Measurements from ENCODE around the gene ZNF683.
A peak's percentile ranks its signal among the peaks of the same experiment; 100 is the strongest.

Gene ZNF683

DNA sequence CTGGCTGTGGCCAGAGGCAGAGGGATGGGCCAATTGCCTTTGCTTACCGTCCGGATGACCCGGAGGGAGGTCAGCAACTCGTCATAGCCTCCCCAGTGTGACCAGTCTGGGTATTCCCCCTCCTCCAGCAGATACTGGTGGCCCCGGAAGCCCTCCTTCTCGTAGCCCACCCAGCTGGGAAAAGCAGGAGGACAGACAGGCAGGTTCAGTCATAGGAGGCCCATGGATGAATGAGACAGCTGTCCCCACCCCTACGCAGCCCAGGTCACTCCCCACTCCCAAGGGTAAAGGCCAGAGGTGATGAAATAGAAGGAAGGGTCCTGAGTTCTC is 35.4 kb downstream of the ZNF683 start:
- TF ChIP-seq, protein P1, sequence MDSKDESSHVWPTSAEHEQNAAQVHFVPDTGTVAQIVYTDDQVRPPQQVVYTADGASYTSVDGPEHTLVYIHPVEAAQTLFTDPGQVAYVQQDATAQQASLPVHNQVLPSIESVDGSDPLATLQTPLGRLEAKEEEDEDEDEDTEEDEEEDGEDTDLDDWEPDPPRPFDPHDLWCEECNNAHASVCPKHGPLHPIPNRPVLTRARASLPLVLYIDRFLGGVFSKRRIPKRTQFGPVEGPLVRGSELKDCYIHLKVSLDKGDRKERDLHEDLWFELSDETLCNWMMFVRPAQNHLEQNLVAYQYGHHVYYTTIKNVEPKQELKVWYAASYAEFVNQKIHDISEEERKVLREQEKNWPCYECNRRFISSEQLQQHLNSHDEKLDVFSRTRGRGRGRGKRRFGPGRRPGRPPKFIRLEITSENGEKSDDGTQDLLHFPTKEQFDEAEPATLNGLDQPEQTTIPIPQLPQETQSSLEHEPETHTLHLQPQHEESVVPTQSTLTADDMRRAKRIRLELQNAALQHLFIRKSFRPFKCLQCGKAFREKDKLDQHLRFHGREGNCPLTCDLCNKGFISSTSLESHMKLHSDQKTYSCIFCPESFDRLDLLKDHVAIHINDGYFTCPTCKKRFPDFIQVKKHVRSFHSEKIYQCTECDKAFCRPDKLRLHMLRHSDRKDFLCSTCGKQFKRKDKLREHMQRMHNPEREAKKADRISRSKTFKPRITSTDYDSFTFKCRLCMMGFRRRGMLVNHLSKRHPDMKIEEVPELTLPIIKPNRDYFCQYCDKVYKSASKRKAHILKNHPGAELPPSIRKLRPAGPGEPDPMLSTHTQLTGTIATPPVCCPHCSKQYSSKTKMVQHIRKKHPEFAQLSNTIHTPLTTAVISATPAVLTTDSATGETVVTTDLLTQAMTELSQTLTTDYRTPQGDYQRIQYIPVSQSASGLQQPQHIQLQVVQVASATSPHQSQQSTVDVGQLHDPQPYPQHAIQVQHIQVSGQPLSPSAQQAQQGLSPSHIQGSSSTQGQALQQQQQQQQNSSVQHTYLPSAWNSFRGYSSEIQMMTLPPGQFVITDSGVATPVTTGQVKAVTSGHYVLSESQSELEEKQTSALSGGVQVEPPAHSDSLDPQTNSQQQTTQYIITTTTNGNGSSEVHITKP (tag by site-specific recombination; IDR thresholded peaks at IDR 0.05): 0 out of 2 replicates have a peak, but pooled peaks have one; percentile 10
- TF ChIP-seq GLI4 (tag by site-specific recombination; IDR thresholded peaks at IDR 0.05): no peak
- H3K4me1 ChIP-seq (ENCODE audit: control insufficient read depth, insufficient read depth, low read length): no peaks in the 10 kb centered on the region
- no peaks in the 10 kb centered on the region for H3K9me3 ChIP-seq (ENCODE audit: control insufficient read depth, insufficient read depth, low read depth, low read length)
- CTCF ChIA-PET: interaction anchor here (1.0 to 2.6 kb wide), 2 partner anchors 27 to 80 kb away, joined by 3 to 13 read pairs; no protein-coding TSS in a partner anchor
- POLR2A ChIA-PET: interaction anchor here (0.9 kb wide), 1 partner anchor 62 kb away, joined by 3 read pairs; no protein-coding TSS in a partner anchor
- H3K36me3 ChIP-seq (ENCODE audit: control insufficient read depth in 2 of 2, insufficient read depth in 1 of 2, low read length in 2 of 2): no peaks in the 10 kb centered on the region
- H3K4me3 ChIP-seq (ENCODE audit: low read depth, low read length): no peak overlapping the region
- no peak overlapping the region for H3K27ac ChIP-seq (ENCODE audit: extremely low read depth, low read depth, low read length)

DNA sequence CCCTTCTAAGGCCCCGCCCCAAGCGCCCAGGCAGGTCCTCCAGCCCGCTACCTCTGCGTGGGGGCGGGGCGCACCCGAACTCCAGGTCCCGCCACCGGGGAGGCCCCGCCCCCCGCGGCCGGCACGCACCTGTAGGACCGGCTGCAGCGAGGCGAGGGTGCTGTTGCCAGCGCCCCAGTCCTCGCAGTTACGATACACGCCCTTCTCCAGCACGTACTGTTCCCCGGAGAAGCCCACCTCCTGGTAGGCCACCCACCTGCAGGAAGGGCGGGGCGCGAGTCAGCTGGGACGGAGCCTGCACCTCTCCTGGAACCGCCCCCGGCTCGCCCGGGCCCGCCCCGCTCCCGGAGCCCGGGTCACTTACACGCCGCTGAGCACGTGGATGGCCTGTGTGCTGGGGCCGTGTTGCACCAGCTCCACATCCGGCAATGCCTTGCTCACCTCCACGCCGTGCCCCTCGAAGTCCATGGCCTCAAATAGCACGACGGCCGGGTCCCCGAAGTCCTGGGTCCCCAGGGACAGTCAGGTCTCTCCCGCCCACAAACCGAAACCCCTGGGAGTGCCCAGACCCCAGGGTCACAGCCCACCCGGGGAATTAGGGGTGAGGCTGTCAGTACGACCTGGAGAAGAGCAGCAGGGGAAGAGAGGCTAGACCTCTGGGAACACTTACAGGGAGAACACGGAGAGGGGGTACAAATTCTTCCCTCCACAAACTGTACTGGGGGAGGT is 35.9 kb downstream of the ZNF683 start:
- ChIA-PET CTCF (interaction anchor here (1.0 to 4.8 kb wide), 3 partner anchors 14 to 81 kb away, joined by 3 to 23 read pairs (median 13); no protein-coding TSS in a partner anchor), POLR2A (interaction anchor here (0.9 kb wide), 1 partner anchor 62 kb away, joined by 3 read pairs; no protein-coding TSS in a partner anchor)
- H3K36me3 ChIP-seq (ENCODE audit: control insufficient read depth in 2 of 2, insufficient read depth in 1 of 2, low read length in 2 of 2): no peaks in the 10 kb centered on the region
- H3K9me3 ChIP-seq (ENCODE audit: control insufficient read depth, insufficient read depth, low read depth, low read length): no peaks in the 10 kb centered on the region
- no peak overlapping the region; the same call in 1 of the 2 replicates for H3K27ac ChIP-seq (ENCODE audit: extremely low read depth, low read depth, low read length)
- no peaks in the 10 kb centered on the region for H3K4me1 ChIP-seq (ENCODE audit: control insufficient read depth, insufficient read depth, low read length)
- peak overlapping the region; percentile 76 for H3K4me3 ChIP-seq (ENCODE audit: low read depth, low read length)
- TF ChIP-seq GLIS1 (tag by site-specific recombination; IDR thresholded peaks at IDR 0.05) (peak; percentile 75), ZNF133 (tag by site-specific recombination; IDR thresholded peaks at IDR 0.05) (no peak), HOXC10 (CRISPR knock-in tag; IDR thresholded peaks at IDR 0.05) (no peak), ZNF548 (tag by site-specific recombination; IDR thresholded peaks at IDR 0.05) (no peak), ZXDB (tag by site-specific recombination; IDR thresholded peaks at IDR 0.05) (no peak), ZNF169 (tag by site-specific recombination; IDR thresholded peaks at IDR 0.05) (no peak), KLF8 (tag by site-specific recombination; IDR thresholded peaks at IDR 0.05) (peak; percentile 34; the same call in 1 of the 2 replicates), ZNF621 (tag by site-specific recombination; IDR thresholded peaks at IDR 0.05) (no peak), ZNF274 (IDR thresholded peaks at IDR 0.05; ENCODE audit: low read length) (no peak), ZNF274 (tag by site-specific recombination; IDR thresholded peaks at IDR 0.05; ENCODE audit: borderline replicate concordance) (no peak), ZNF433 (tag by site-specific recombination; IDR thresholded peaks at IDR 0.05; ENCODE audit: low read depth) (no peak), ZNF514 (tag by site-specific recombination; IDR thresholded peaks at IDR 0.05) (no peak), ZNF560 (tag by site-specific recombination; IDR thresholded peaks at IDR 0.05; ENCODE audit: borderline replicate concordance) (no peak), YY2 (tag by site-specific recombination; IDR thresholded peaks at IDR 0.05) (no peak), ZNF510 (tag by site-specific recombination; IDR thresholded peaks at IDR 0.05; ENCODE audit: insufficient replicate concordance) (no peak), BCL11A (tag by site-specific recombination; IDR thresholded peaks at IDR 0.05; ENCODE audit: low read depth) (no peak)
- TF ChIP-seq, protein P2, sequence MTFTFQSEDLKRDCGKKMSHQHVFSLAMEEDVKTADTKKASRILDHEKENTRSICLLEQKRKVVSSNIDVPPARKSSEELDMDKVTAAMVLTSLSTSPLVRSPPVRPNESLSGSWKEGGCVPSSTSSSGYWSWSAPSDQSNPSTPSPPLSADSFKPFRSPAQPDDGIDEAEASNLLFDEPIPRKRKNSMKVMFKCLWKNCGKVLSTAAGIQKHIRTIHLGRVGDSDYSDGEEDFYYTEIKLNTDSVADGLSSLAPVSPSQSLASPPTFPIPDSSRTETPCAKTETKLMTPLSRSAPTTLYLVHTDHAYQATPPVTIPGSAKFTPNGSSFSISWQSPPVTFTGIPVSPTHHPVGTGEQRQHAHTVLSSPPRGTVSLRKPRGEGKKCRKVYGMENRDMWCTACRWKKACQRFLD (tag by site-specific recombination; IDR thresholded peaks at IDR 0.05): no peak
- TF ChIP-seq, protein P3, sequence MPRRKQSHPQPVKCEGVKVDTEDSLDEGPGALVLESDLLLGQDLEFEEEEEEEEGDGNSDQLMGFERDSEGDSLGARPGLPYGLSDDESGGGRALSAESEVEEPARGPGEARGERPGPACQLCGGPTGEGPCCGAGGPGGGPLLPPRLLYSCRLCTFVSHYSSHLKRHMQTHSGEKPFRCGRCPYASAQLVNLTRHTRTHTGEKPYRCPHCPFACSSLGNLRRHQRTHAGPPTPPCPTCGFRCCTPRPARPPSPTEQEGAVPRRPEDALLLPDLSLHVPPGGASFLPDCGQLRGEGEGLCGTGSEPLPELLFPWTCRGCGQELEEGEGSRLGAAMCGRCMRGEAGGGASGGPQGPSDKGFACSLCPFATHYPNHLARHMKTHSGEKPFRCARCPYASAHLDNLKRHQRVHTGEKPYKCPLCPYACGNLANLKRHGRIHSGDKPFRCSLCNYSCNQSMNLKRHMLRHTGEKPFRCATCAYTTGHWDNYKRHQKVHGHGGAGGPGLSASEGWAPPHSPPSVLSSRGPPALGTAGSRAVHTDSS (tag by site-specific recombination; IDR thresholded peaks at IDR 0.05): no peak
- TF ChIP-seq, protein P4, sequence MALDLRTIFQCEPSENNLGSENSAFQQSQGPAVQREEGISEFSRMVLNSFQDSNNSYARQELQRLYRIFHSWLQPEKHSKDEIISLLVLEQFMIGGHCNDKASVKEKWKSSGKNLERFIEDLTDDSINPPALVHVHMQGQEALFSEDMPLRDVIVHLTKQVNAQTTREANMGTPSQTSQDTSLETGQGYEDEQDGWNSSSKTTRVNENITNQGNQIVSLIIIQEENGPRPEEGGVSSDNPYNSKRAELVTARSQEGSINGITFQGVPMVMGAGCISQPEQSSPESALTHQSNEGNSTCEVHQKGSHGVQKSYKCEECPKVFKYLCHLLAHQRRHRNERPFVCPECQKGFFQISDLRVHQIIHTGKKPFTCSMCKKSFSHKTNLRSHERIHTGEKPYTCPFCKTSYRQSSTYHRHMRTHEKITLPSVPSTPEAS (tag by site-specific recombination; IDR thresholded peaks at IDR 0.05): no peak
- TF ChIP-seq, protein P5, sequence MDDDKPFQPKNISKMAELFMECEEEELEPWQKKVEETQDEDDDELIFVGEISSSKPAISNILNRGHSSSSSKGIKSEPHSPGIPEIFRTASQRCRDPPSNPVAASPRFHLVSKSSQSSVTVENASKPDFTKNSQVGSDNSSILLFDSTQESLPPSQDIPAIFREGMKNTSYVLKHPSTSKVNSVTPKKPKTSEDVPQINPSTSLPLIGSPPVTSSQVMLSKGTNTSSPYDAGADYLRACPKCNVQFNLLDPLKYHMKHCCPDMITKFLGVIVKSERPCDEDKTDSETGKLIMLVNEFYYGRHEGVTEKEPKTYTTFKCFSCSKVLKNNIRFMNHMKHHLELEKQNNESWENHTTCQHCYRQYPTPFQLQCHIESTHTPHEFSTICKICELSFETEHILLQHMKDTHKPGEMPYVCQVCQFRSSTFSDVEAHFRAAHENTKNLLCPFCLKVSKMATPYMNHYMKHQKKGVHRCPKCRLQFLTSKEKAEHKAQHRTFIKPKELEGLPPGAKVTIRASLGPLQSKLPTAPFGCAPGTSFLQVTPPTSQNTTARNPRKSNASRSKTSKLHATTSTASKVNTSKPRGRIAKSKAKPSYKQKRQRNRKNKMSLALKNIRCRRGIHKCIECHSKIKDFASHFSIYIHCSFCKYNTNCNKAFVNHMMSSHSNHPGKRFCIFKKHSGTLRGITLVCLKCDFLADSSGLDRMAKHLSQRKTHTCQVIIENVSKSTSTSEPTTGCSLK (tag by site-specific recombination; IDR thresholded peaks at IDR 0.05): no peak
- TF ChIP-seq, protein P6, sequence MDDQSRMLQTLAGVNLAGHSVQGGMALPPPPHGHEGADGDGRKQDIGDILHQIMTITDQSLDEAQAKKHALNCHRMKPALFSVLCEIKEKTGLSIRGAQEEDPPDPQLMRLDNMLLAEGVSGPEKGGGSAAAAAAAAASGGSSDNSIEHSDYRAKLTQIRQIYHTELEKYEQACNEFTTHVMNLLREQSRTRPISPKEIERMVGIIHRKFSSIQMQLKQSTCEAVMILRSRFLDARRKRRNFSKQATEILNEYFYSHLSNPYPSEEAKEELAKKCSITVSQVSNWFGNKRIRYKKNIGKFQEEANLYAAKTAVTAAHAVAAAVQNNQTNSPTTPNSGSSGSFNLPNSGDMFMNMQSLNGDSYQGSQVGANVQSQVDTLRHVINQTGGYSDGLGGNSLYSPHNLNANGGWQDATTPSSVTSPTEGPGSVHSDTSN (CRISPR knock-in tag; IDR thresholded peaks at IDR 0.05): no peak
